ENCODE results near the gene MRPL23.
"Not testable (repeated sequence)": the region's sequence is repeated elsewhere in the genome, so short reads cannot be mapped to it uniquely, and the experiment has no call there.

Gene MRPL23

DNA sequence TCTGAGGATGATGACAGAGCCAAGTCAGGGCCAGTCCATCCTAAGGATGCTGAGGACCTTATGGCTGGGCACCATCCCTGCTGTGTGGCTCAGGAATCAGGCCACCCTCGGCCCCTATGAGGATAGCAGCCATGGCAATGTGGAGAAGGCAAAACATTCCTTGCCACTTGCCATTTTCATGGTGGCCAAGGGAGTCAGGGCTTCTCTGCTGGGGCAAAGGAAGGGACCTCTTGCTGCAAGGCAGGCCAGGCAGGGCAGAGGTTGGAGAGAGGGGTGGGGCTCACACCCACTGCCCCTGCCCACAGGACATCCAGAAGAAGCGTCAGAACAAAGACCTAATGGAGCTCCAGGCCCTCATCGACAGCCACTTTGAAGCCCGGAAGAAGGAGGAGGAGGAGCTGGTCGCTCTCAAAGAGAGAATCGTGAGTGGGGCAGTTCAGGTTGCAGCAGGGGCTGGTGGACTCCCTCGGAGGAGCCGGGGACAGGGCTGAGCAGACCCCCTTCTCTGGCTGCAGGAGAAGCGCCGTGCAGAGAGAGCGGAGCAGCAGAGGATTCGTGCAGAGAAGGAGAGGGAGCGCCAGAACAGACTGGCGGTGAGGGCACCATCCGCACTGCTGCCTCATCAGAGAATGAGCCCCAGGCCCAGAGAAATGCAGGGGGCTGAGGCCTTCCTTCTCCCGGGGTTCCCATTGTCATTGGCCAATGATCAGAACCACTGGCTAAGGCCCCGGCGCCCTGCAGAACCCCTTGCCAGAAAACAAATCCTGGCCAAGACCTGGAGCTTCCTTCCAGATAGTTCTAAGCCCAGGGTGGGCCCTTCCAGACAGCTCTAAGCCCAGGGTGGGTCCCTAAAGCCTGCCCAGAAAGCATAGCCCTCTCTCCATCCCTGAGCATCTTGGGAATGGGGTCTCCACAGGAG, 13.5 kb upstream of the MRPL23 start:
- no peaks in the 10 kb centered on the region for H3K36me3 ChIP-seq (ENCODE audit: insufficient read depth, low read length)
- H3K4me1 ChIP-seq (ENCODE audit: insufficient read depth, low read length), result peaks cover 5% of the 10 kb centered on the region
- H2AFZ ChIP-seq (ENCODE audit: low read depth, low read length), result no peak overlapping the region
- H3K4me3 ChIP-seq (ENCODE audit: low read length), result no peak overlapping the region
- H3K27me3 ChIP-seq (ENCODE audit: insufficient read depth, low read length), result no peaks in the 10 kb centered on the region
- H3K9me3 ChIP-seq (ENCODE audit: low read length), result no peaks in the 10 kb centered on the region

DNA sequence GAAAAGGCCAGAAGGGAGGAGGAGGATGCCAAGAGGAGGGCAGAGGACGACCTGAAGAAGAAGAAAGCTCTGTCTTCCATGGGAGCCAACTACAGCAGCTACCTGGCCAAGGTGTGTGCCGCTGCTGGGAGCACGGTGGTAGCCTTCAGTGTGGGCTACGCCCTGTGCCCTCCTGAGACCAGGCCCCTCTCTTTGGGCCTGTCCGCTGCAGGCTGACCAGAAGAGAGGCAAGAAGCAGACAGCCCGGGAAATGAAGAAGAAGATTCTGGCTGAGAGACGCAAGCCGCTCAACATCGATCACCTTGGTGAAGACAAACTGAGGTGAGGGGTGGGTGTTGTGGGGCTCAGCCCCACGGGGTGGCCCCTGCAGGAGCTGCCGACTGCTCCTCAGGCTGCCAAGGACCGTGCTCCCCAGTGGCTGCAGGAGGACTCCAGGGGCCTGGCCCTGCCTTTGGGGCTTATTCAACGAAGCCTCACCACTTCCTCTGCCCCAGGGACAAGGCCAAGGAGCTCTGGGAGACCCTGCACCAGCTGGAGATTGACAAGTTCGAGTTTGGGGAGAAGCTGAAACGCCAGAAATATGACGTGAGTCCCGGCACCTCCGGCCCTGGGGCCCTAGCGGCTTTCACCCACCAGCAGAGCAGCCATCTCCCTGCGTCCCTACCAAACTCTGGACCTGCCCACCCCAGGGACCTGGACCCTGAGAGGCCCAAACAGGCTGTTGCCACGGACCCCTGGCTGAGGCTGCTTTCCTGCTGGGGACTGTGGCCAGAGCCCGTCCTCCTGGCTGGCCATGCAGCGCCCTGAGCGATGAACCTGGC, 12.6 kb upstream of the MRPL23 start:
- no peak overlapping the region for H3K4me3 ChIP-seq (ENCODE audit: low read length)
- H3K27me3 ChIP-seq (ENCODE audit: insufficient read depth, low read length), result no peaks in the 10 kb centered on the region
- H3K36me3 ChIP-seq (ENCODE audit: insufficient read depth, low read length), result no peaks in the 10 kb centered on the region
- H3K4me1 ChIP-seq (ENCODE audit: insufficient read depth, low read length), result peaks cover 5% of the 10 kb centered on the region
- H2AFZ ChIP-seq (ENCODE audit: low read depth, low read length), result no peak overlapping the region
- no peaks in the 10 kb centered on the region for H3K9me3 ChIP-seq (ENCODE audit: low read length)

GRCh38 chr11:1935156-1936071, 11.7 kb upstream of the MRPL23 start:
- Histone ChIP-seq H3K36me3 (ENCODE audit: insufficient read depth, low read length) (no peaks in the 10 kb centered on the region), H3K4me1 (ENCODE audit: insufficient read depth, low read length) (peaks cover 5% of the 10 kb centered on the region), H3K27me3 (ENCODE audit: insufficient read depth, low read length) (no peaks in the 10 kb centered on the region), H3K4me3 (ENCODE audit: low read length) (no peak overlapping the region), H2AFZ (ENCODE audit: low read depth, low read length) (no peak overlapping the region), H3K9me3 (ENCODE audit: low read length) (no peaks in the 10 kb centered on the region)

GRCh38 chr11:1936072-1936780, 10.9 kb upstream of the MRPL23 start:
- H3K9me3 ChIP-seq (ENCODE audit: low read length), result no peaks in the 10 kb centered on the region
- no peak overlapping the region for H3K4me3 ChIP-seq (ENCODE audit: low read length)
- H3K4me1 ChIP-seq (ENCODE audit: insufficient read depth, low read length), result peaks cover 5% of the 10 kb centered on the region
- no peaks in the 10 kb centered on the region for H3K36me3 ChIP-seq (ENCODE audit: insufficient read depth, low read length)
- H2AFZ ChIP-seq (ENCODE audit: low read depth, low read length), result no peak overlapping the region
- H3K27me3 ChIP-seq (ENCODE audit: insufficient read depth, low read length), result no peaks in the 10 kb centered on the region

DNA sequence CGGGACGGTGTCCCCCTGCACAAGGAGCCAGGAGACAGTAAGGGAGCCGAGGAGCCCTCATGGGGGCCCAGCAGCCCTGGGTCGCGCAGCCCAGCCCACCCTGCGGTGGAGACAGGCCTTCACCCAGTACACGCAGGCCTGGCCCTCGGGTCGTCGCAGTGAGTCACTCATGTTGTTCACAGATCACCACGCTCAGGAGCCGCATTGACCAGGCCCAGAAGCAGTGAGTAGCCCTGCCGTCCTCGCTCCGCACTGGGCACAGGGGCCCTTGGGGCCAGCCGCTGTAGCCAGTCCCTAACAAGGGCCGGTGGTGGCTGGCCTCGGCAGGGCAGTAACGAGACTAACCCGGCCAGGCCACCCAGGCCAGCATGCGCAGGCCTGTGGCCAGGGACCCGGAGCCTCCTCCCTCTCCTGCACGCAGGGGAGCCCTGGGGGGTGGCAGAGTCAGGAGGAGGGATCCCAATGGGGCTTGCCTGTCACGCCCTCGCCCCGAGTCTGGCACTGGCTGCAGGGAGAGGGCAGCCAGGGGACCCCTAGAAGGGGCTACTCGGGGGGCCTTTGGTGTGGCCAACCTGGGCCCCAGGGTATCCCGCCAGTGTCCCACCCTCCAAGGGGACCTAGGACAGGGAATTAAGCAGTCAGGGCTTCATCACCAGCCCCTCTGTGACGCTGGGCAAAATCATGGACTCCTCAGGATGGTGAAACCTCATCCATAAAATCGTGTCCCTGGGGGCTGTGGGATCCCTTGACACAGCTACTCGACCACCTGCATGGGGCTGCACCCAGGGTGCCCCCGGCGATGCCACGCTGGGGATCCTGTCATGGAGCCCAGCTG, 10.1 kb upstream of the MRPL23 start:
- no peaks in the 10 kb centered on the region for H3K9me3 ChIP-seq (ENCODE audit: low read length)
- no peak overlapping the region for H2AFZ ChIP-seq (ENCODE audit: low read depth, low read length)
- H3K36me3 ChIP-seq (ENCODE audit: insufficient read depth, low read length), result no peaks in the 10 kb centered on the region
- no peak overlapping the region for H3K4me3 ChIP-seq (ENCODE audit: low read length)
- peaks cover 2% of the 10 kb centered on the region for H3K4me1 ChIP-seq (ENCODE audit: insufficient read depth, low read length)
- no peaks in the 10 kb centered on the region for H3K27me3 ChIP-seq (ENCODE audit: insufficient read depth, low read length)

GRCh38 chr11:1937616-1938342, 9.4 kb upstream of the MRPL23 start:
- Histone ChIP-seq H2AFZ (ENCODE audit: low read depth, low read length) (no peak overlapping the region), H3K4me1 (ENCODE audit: insufficient read depth, low read length) (no peaks in the 10 kb centered on the region), H3K36me3 (ENCODE audit: insufficient read depth, low read length) (no peaks in the 10 kb centered on the region), H3K27me3 (ENCODE audit: insufficient read depth, low read length) (no peaks in the 10 kb centered on the region), H3K4me3 (ENCODE audit: low read length) (no peak overlapping the region), H3K9me3 (ENCODE audit: low read length) (no peaks in the 10 kb centered on the region)

DNA sequence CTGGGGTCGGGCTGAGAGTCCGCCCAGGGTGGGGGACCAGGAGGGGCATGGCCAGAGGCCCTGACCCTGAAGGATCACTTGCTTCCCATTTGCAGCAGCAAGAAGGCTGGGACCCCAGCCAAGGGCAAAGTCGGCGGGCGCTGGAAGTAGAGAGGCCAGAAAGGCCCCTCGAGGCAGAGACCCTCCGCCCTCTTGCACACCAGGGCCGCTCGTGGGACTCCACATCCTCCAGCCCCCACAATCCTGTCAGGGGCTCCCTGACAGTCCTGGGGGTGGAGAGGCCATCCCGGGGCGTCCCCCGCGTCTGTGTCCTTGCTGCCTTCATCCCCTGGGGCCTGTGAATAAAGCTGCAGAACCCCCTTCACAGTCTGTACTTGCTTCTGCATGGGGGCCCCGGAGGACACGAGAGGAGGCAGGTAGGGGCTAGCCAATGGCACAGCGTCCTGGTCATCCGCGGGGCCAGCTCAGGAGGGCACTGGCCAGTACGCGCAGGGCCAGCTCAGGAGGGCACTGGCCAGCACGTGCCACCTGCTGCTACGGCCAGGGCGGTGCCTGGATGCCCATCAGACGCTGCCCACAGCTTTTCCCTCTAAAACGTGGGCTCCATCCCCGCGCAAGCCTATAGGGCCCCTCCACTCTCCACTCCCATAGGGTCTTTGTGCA, 8.7 kb upstream of the MRPL23 start:
- no peaks in the 10 kb centered on the region for H3K27me3 ChIP-seq (ENCODE audit: insufficient read depth, low read length)

GRCh38 chr11:1939006-1939625, 8.0 kb upstream of the MRPL23 start:
- no peaks in the 10 kb centered on the region for H3K4me1 ChIP-seq (ENCODE audit: insufficient read depth, low read length)
- H2AFZ ChIP-seq (ENCODE audit: low read depth, low read length), result no peak overlapping the region
- H3K27me3 ChIP-seq (ENCODE audit: insufficient read depth, low read length), result no peaks in the 10 kb centered on the region
- H3K36me3 ChIP-seq (ENCODE audit: insufficient read depth, low read length), result no peaks in the 10 kb centered on the region
- H3K9me3 ChIP-seq (ENCODE audit: low read length), result no peaks in the 10 kb centered on the region
- H3K4me3 ChIP-seq (ENCODE audit: low read length), result no peak overlapping the region

More for the DNA sequence above, 8.7 kb upstream of the MRPL23 start:
- no peaks in the 10 kb centered on the region for H3K9me3 ChIP-seq (ENCODE audit: low read length)
- no peaks in the 10 kb centered on the region for H3K36me3 ChIP-seq (ENCODE audit: insufficient read depth, low read length)
- H3K4me3 ChIP-seq (ENCODE audit: low read length), result no peak overlapping the region
- no peak overlapping the region for H2AFZ ChIP-seq (ENCODE audit: low read depth, low read length)
- no peaks in the 10 kb centered on the region for H3K4me1 ChIP-seq (ENCODE audit: insufficient read depth, low read length)

DNA sequence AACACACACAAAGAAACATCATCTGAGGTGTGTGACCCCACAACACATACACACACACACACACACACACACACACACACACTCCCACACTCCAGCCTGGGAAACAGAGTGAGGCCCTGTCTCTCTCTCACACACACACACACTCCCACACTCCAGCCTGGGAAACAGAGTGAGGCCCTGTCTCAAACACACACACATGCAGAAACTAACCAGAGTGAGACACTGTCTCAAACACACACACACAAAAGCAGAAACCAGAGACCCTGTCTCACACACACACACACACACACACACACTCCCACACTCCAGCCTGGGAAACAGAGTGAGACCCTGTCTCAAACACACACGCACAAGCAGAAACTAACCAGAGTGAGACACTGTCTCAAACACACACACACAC, 7.3 kb upstream of the MRPL23 start:
- H3K27me3 ChIP-seq (ENCODE audit: insufficient read depth, low read length); H3K4me3 ChIP-seq (ENCODE audit: low read length); H3K36me3 ChIP-seq (ENCODE audit: insufficient read depth, low read length); H3K4me1 ChIP-seq (ENCODE audit: insufficient read depth, low read length); H3K9me3 ChIP-seq (ENCODE audit: low read length); H2AFZ ChIP-seq (ENCODE audit: low read depth, low read length): not testable (repeated sequence)

DNA sequence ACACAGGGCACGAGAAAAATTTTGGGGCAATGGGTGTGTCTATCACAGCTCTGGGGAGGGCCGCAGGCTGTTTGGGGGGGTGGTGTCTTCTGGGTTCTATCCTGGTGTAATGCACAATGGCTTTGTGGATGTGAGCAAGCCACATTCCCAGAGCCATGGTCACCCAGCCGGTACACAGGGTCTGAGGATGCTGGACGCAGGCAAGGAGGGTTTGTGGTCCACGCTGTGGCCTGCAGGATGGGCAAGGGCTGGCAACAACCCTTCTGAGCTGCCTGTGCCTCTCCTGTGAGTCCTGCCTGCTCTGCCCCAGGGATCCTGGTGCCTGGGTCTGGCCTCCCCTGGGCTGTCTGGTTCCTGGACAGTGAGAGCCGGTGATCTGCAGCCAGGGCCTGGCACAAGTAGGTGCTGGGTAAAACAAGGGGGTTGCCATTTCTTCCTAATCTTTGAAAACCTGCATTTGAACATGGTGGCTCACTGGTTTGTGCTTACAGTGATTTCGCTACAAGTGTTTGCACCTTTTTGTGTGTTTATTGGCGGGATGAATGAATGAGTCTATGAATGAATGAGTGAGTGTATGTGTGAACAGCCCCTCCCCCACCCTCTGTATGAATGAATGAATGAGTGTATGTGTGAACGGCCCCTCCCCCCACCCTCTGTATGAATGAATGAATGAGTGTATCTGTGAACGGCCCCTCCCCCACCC, 4.4 kb upstream of the MRPL23 start:
- no peaks in the 10 kb centered on the region for H3K27me3 ChIP-seq (ENCODE audit: insufficient read depth, low read length)
- H3K9me3 ChIP-seq (ENCODE audit: low read length), result no peaks in the 10 kb centered on the region
- H2AFZ ChIP-seq (ENCODE audit: low read depth, low read length), result no peak overlapping the region
- H3K36me3 ChIP-seq (ENCODE audit: insufficient read depth, low read length), result no peaks in the 10 kb centered on the region
- no peaks in the 10 kb centered on the region for H3K4me1 ChIP-seq (ENCODE audit: insufficient read depth, low read length)
- no peak overlapping the region for H3K4me3 ChIP-seq (ENCODE audit: low read length)

Data from neuron (in vitro differentiated cells).